ENCODE data around the gene CACNB2.
"Not testable (repeated sequence)": the region's sequence is repeated elsewhere in the genome, so short reads cannot be mapped to it uniquely, and the experiment has no call there.

Gene CACNB2

GRCh38 chr10:18149196-18149800 lies 9.1 kb downstream of the CACNB2 start:
- DNase-seq = no peak

GRCh38 chr10:18151356-18151890 lies 11.2 kb downstream of the CACNB2 start:
- DNase-seq = no peak

- DNase-seq = not testable (repeated sequence)
Observed at GRCh38 chr10:18153381-18153780, 13.2 kb downstream of the CACNB2 start.

- DNase-seq = no peak
Observed at GRCh38 chr10:18155321-18155720, 15.1 kb downstream of the CACNB2 start.

GRCh38 chr10:18156797-18157196 lies 16.6 kb downstream of the CACNB2 start:
- not testable (repeated sequence) for DNase-seq

GRCh38 chr10:18157881-18158280 lies 17.7 kb downstream of the CACNB2 start:
- DNase-seq = no peak

- DNase-seq = no peak
Observed at GRCh38 chr10:18158773-18159265, 18.6 kb downstream of the CACNB2 start.

GRCh38 chr10:18159557-18159956 lies 19.3 kb downstream of the CACNB2 start:
- no peak for DNase-seq

GRCh38 chr10:18162021-18162627 lies 21.9 kb downstream of the CACNB2 start:
- no peak for DNase-seq

GRCh38 chr10:18164093-18164492 lies 23.9 kb downstream of the CACNB2 start:
- no peak for DNase-seq

- no peak for DNase-seq
Observed at GRCh38 chr10:18164748-18165361, 24.6 kb downstream of the CACNB2 start.

GRCh38 chr10:18178854-18179483 lies 38.7 kb downstream of the CACNB2 start:
- DNase-seq = no peak

- no peak for DNase-seq
Observed at GRCh38 chr10:18179891-18180290, 39.7 kb downstream of the CACNB2 start.

GRCh38 chr10:18181382-18181781 lies 41.2 kb downstream of the CACNB2 start:
- DNase-seq = not testable (repeated sequence)

GRCh38 chr10:18185621-18186020 lies 45.4 kb downstream of the CACNB2 start:
- no peak for DNase-seq

GRCh38 chr10:18190840-18191239 lies 50.6 kb downstream of the CACNB2 start:
- no peak for DNase-seq

- DNase-seq = no peak
Observed at GRCh38 chr10:18194634-18195033, 54.4 kb downstream of the CACNB2 start.

GRCh38 chr10:18195060-18195799 lies 55.0 kb downstream of the CACNB2 start:
- DNase-seq = no peak

- no peak for DNase-seq
Observed at GRCh38 chr10:18196806-18197550, 56.8 kb downstream of the CACNB2 start.

GRCh38 chr10:18197706-18198105 lies 57.5 kb downstream of the CACNB2 start:
- DNase-seq = no peak

- DNase-seq = no peak
Observed at GRCh38 chr10:18201877-18202276, 61.7 kb downstream of the CACNB2 start.
